D721Med (cell line): ENCODE measurements around the gene STAT3.

Experiments used
- DNase-seq: peaks from one replicate; pipeline ENCODE4 v3.0.0; 2011; ENCODE audit warnings: low spot score; ENCODE audit not compliant: insufficient read length
- FAIRE-seq: peaks from 2 replicates; lab custom pipeline; 2011; peaks lifted over from hg19 to GRCh38; lab: Jason Lieb, UNC
- CTCF ChIP-seq: IDR thresholded peaks from 2 replicates; pipeline ENCODE4 v1.5.1; 2012; ENCODE audit warnings: mild to moderate bottlenecking, control low read depth; ENCODE audit not compliant: insufficient read depth; ENCODE audit errors: missing control alignments

The STAT3 gene

GRCh38 chr17:42291129-42291528 is 97.1 kb downstream of the STAT3 start:
- DNase-seq (no peak), FAIRE-seq (no peak)
- no peak for TF ChIP-seq CTCF

GRCh38 chr17:42290577-42290976 is 97.7 kb downstream of the STAT3 start:
- DNase-seq: no peak
- no peak for TF ChIP-seq CTCF
- FAIRE-seq: no peak

- FAIRE-seq (no peak), DNase-seq (no peak)
- no peak for TF ChIP-seq CTCF
Measured at GRCh38 chr17:42289611-42290181, 98.5 kb downstream of the STAT3 start.

- DNase-seq: no peak
- TF ChIP-seq CTCF: no peak
- FAIRE-seq: no peak
Measured at GRCh38 chr17:42288803-42289610, 99.2 kb downstream of the STAT3 start.

GRCh38 chr17:42287977-42288802 is 100.1 kb downstream of the STAT3 start, which contains the start of gene STAT5A:
STAT5A (plus strand) TSS chr17:42288498; CDS start chr17:42289412, 914 bp downstream.
- FAIRE-seq (no peak), DNase-seq (no peak)

More at GRCh38 chr17:42287977-42288802, 100.1 kb downstream of the STAT3 start, which contains the start of gene STAT5A:
- TF ChIP-seq CTCF: no peak
